Neuron (in vitro differentiated cells): ENCODE measurements around the gene HYDIN.

Experiments used
- H2AFZ ChIP-seq: one replicate; pipeline ENCODE4 v1.6.1; 2013; ENCODE audit warnings: low read depth, mild to moderate bottlenecking, inconsistent platforms, low read length, moderate library complexity
- H3K27me3 ChIP-seq: one replicate; pipeline ENCODE4 v1.6.1; 2013; ENCODE audit warnings: low read length; ENCODE audit not compliant: insufficient read depth
- H3K36me3 ChIP-seq: one replicate; pipeline ENCODE4 v1.6.1; 2013; ENCODE audit warnings: low read length; ENCODE audit not compliant: insufficient read depth
- H3K4me1 ChIP-seq: one replicate; pipeline ENCODE4 v1.6.1; 2013; ENCODE audit warnings: low read length; ENCODE audit not compliant: insufficient read depth
- H3K4me3 ChIP-seq: 2 replicates; pipeline ENCODE4 v1.5.1; 2013; ENCODE audit warnings: mild to moderate bottlenecking, low read length, moderate library complexity
- H3K9me3 ChIP-seq: one replicate; pipeline ENCODE4 v1.6.1; 2013; ENCODE audit warnings: low read length

Gene HYDIN

GRCh38 chr16:70759666-70760065, 470.9 kb downstream of the HYDIN start:
- peaks cover 13% of the 10 kb centered on the region for H3K4me1 ChIP-seq
- no peaks in the 10 kb centered on the region for H3K27me3 ChIP-seq
- H2AFZ ChIP-seq, result no peak overlapping the region
- H3K4me3 ChIP-seq, result no peak overlapping the region
- peaks cover 2% of the 10 kb centered on the region for H3K9me3 ChIP-seq
- H3K36me3 ChIP-seq, result peaks cover 42% of the 10 kb centered on the region

- peaks cover 37% of the 10 kb centered on the region for H3K36me3 ChIP-seq
- no peak overlapping the region for H3K4me3 ChIP-seq
- no peaks in the 10 kb centered on the region for H3K27me3 ChIP-seq
- peaks cover 2% of the 10 kb centered on the region for H3K9me3 ChIP-seq
- peaks cover 13% of the 10 kb centered on the region for H3K4me1 ChIP-seq
- no peak overlapping the region for H2AFZ ChIP-seq
These were observed 471.7 kb downstream of the HYDIN start for GRCh38 chr16:70758786-70759185.
